Fibroblast of skin of left biceps (primary cell): Measurements from ENCODE around the gene SLC22A23.

Source experiments
- DNase-seq, 2 experiments: peaks; one replicate each; pipeline ENCODE4 v3.0.0-alpha.2; 2013; ENCODE audit warnings: low read depth in 2 of 2

Gene SLC22A23

GRCh38 chr6:3296537-3296936, 160.3 kb downstream of the SLC22A23 start:
- no peak for DNase-seq

- no peak for DNase-seq
These were observed 160.8 kb downstream of the SLC22A23 start for GRCh38 chr6:3296078-3296477.

- no peak for DNase-seq
These were observed 161.7 kb downstream of the SLC22A23 start for GRCh38 chr6:3294921-3295871.

GRCh38 chr6:3294396-3294795, 162.5 kb downstream of the SLC22A23 start:
- no peak for DNase-seq

GRCh38 chr6:3293271-3294155, 163.3 kb downstream of the SLC22A23 start:
- DNase-seq: no peak

GRCh38 chr6:3292431-3293197, 164.2 kb downstream of the SLC22A23 start:
- DNase-seq: no peak

- no peak for DNase-seq
These were observed 164.9 kb downstream of the SLC22A23 start for GRCh38 chr6:3291987-3292386.

GRCh38 chr6:3291346-3291745, 165.5 kb downstream of the SLC22A23 start:
- no peak for DNase-seq

GRCh38 chr6:3290931-3291211, 166.0 kb downstream of the SLC22A23 start:
- no peak for DNase-seq

- DNase-seq: no peak
These were observed 166.5 kb downstream of the SLC22A23 start for GRCh38 chr6:3290149-3290930.

GRCh38 chr6:3289664-3290055, 167.2 kb downstream of the SLC22A23 start:
- no peak for DNase-seq

- DNase-seq: no peak
These were observed 167.9 kb downstream of the SLC22A23 start for GRCh38 chr6:3288711-3289663.

GRCh38 chr6:3287976-3288707, 168.7 kb downstream of the SLC22A23 start:
- no peak for DNase-seq

- no peak for DNase-seq
These were observed 169.5 kb downstream of the SLC22A23 start for GRCh38 chr6:3287308-3287707.

- no peak for DNase-seq
These were observed 170.1 kb downstream of the SLC22A23 start for GRCh38 chr6:3286641-3287171.

GRCh38 chr6:3285732-3286131, 171.1 kb downstream of the SLC22A23 start:
- no peak for DNase-seq

GRCh38 chr6:3285049-3285639, 171.7 kb downstream of the SLC22A23 start:
- no peak for DNase-seq

GRCh38 chr6:3284436-3284876, 172.4 kb downstream of the SLC22A23 start:
- no peak for DNase-seq
